OCI-LY7 (cell line): ENCODE results near the gene FGD3. TPM values are rescaled to one million over a fixed set of nuclear protein-coding genes. Genes with fewer than 3 reads are reported as not detected.

Experiments
- BruUV-seq: library from RNA; stranded (reverse); fragments of 400-500 nt; replicated peaks from 2 replicates; lab custom pipeline; 2021; lab: Mats Ljungman, UMichigan
- CTCF ChIA-PET: fragments of 300-600 bp; sonication (Branson Sonifier 250); formaldehyde crosslinking; loops from one replicate; lab custom pipeline; 2022; ENCODE audit warnings: antibody characterized with exemption; ENCODE audit not compliant: unreplicated experiment; lab: Charles Lee
- POLR2A ChIA-PET: fragments of 300-600 bp; sonication (Branson Sonifier 250); formaldehyde crosslinking; loops from one replicate; lab custom pipeline; 2022; ENCODE audit warnings: antibody characterized with exemption; lab: Charles Lee
- DNase-seq: peaks from one replicate; pipeline ENCODE4 v3.0.0-alpha.2; 2015; ENCODE audit warnings: low spot score
- H2AFZ ChIP-seq: fragments of 200-600 bp; sonication (generic), shearing (Covaris generic); 2 replicates; pipeline ENCODE4 v1.6.1; 2014; ENCODE audit warnings: mild to moderate bottlenecking, antibody characterized with exemption, low read length, moderate library complexity
- H3K27ac ChIP-seq: fragments of 200-600 bp; sonication (generic); 2 replicates; pipeline ENCODE4 v1.5.1; 2014; ENCODE audit warnings: mixed run types, low read depth, mild to moderate bottlenecking, moderate library complexity, low read length, inconsistent platforms; ENCODE audit not compliant: poor library complexity, severe bottlenecking
- H3K36me3 ChIP-seq: fragments of 200-600 bp; sonication (generic); 2 replicates; pipeline ENCODE4 v1.6.1; 2014; ENCODE audit warnings: mild to moderate bottlenecking, antibody characterized with exemption, low read length, moderate library complexity, mixed read lengths; ENCODE audit not compliant: insufficient read depth
- H3K4me1 ChIP-seq: fragments of 200-600 bp; sonication (generic); 2 replicates; pipeline ENCODE4 v1.5.1; 2014; ENCODE audit warnings: mild to moderate bottlenecking, low read length; ENCODE audit not compliant: insufficient read depth, poor library complexity, severe bottlenecking
- H3K4me2 ChIP-seq: fragments of 200-600 bp; sonication (generic); 2 replicates; pipeline ENCODE4 v1.6.1; 2014; ENCODE audit warnings: mild to moderate bottlenecking, low read length
- H3K4me3 ChIP-seq: fragments of 200-600 bp; sonication (generic); 2 replicates; pipeline ENCODE4 v1.5.1; 2014; ENCODE audit warnings: mild to moderate bottlenecking, low read depth, low read length; ENCODE audit not compliant: poor library complexity, severe bottlenecking
- H3K79me2 ChIP-seq: fragments of 200-600 bp; sonication (generic); 2 replicates; pipeline ENCODE4 v1.6.1; 2016; ENCODE audit warnings: low read depth, mild to moderate bottlenecking, low read length, moderate library complexity, mixed read lengths; ENCODE audit not compliant: insufficient read depth
- H3K9me2 ChIP-seq: fragments of 200-600 bp; sonication (generic); 2 replicates; pipeline ENCODE4 v1.6.1; 2016; ENCODE audit warnings: mild to moderate bottlenecking, low read length, mixed read lengths; ENCODE audit not compliant: insufficient read depth
- H3K9me3 ChIP-seq: fragments of 200-600 bp; sonication (generic); 2 replicates; pipeline ENCODE4 v1.6.1; 2014; ENCODE audit warnings: mild to moderate bottlenecking, mixed run types, low read length, mixed read lengths
- H4K20me1 ChIP-seq: fragments of 200-600 bp; sonication (generic); 2 replicates; pipeline ENCODE4 v1.6.1; 2014; ENCODE audit warnings: mild to moderate bottlenecking, antibody characterized with exemption, low read length, moderate library complexity, mixed read lengths; ENCODE audit not compliant: insufficient read depth
- CTCF ChIP-seq: fragments of 200-600 bp; sonication (generic); conservative IDR thresholded peaks from 2 replicates; pipeline ENCODE4 v1.5.1; 2014; ENCODE audit warnings: mild to moderate bottlenecking, antibody characterized with exemption, low read length, moderate library complexity, mixed read lengths
- EZH2phosphoT487 ChIP-seq: fragments of 200-600 bp; sonication (generic); IDR thresholded peaks from 2 replicates; pipeline ENCODE4 v1.6.1; 2018; ENCODE audit warnings: low read depth, borderline replicate concordance, mild to moderate bottlenecking, mixed run types, antibody characterized with exemption, low read length, moderate library complexity, mixed read lengths
- intact Hi-C: fragments of 100-400 bp; cut with micrococcal nuclease; formaldehyde crosslinking; loops from one replicate; pipeline ENCODE4 v1.10.0; 2022; ENCODE audit not compliant: unreplicated experiment
- total RNA-seq, 2 experiments: library from RNA; depleted of rRNA in 1 of 2; stranded (reverse); fragments of >200 nt in 1 of 2; shearing (Covaris generic) in 1 of 2; gene quantifications; 2 replicates each; pipeline ENCODE4 v1.2.3, GENCODE V29; 2014 to 2022

Gene FGD3
- total RNA-seq, 2 experiments from 2014 or later: 22.1 to 22.9 TPM

GRCh38 chr9:92982130-92982529 is 34.8 kb downstream of the FGD3 start:
- peaks cover 59% of the 10 kb centered on the region for H3K36me3 ChIP-seq
- CTCF ChIA-PET: no interaction called here

GRCh38 chr9:92983984-92984589 is 36.8 kb downstream of the FGD3 start:
- TF ChIP-seq EZH2phosphoT487: no peak
- TF ChIP-seq CTCF: no peak
- Histone ChIP-seq H4K20me1 (no peaks in the 10 kb centered on the region), H3K27ac (no peak overlapping the region)

More at GRCh38 chr9:92982130-92982529, 34.8 kb downstream of the FGD3 start:
- peaks cover 43% of the 10 kb centered on the region for H3K9me3 ChIP-seq
- no peak overlapping the region for H3K4me3 ChIP-seq
- H3K4me2 ChIP-seq: no peak overlapping the region
- intact Hi-C loops: no loop called here
- no peaks in the 10 kb centered on the region for H4K20me1 ChIP-seq
- POLR2A ChIA-PET: interaction anchor here (0.6 to 0.9 kb wide), 2 partner anchors 17 to 22 kb away, joined by 3 read pairs; no protein-coding TSS in a partner anchor
- no TSS peak for BruUV-seq
- no peak overlapping the region for H3K27ac ChIP-seq
- no peak overlapping the region for H2AFZ ChIP-seq
- TF ChIP-seq CTCF (no peak), EZH2phosphoT487 (no peak)
- no peaks in the 10 kb centered on the region for H3K9me2 ChIP-seq
- peaks cover 2% of the 10 kb centered on the region for H3K4me1 ChIP-seq
- no peak for DNase-seq
- H3K79me2 ChIP-seq: no peaks in the 10 kb centered on the region

GRCh38 chr9:92984976-92985375 is 37.7 kb downstream of the FGD3 start:
- Histone ChIP-seq H3K9me3 (peaks cover 43% of the 10 kb centered on the region), H4K20me1 (no peaks in the 10 kb centered on the region)

More at GRCh38 chr9:92983984-92984589, 36.8 kb downstream of the FGD3 start:
- Histone ChIP-seq H2AFZ (no peak overlapping the region), H3K9me3 (peaks cover 43% of the 10 kb centered on the region), H3K4me3 (no peak overlapping the region), H3K36me3 (peaks cover 72% of the 10 kb centered on the region), H3K79me2 (no peaks in the 10 kb centered on the region), H3K4me2 (no peak overlapping the region), H3K9me2 (no peaks in the 10 kb centered on the region), H3K4me1 (no peaks in the 10 kb centered on the region)
- POLR2A ChIA-PET: interaction anchor here (0.6 kb wide), 1 partner anchor 12 kb away, joined by 3 read pairs; no protein-coding TSS in a partner anchor
- intact Hi-C loops: no loop called here
- BruUV-seq: no TSS peak
- DNase-seq: peak; percentile 71
- CTCF ChIA-PET: no interaction called here

More at GRCh38 chr9:92984976-92985375, 37.7 kb downstream of the FGD3 start:
- no peaks in the 10 kb centered on the region for H3K79me2 ChIP-seq
- no peak overlapping the region for H2AFZ ChIP-seq
- H3K36me3 ChIP-seq: peaks cover 64% of the 10 kb centered on the region
- intact Hi-C loops: no loop called here
- no TSS peak for BruUV-seq
- no peaks in the 10 kb centered on the region for H3K4me1 ChIP-seq
- no peaks in the 10 kb centered on the region for H3K9me2 ChIP-seq
- no peak overlapping the region for H3K4me2 ChIP-seq
- TF ChIP-seq EZH2phosphoT487: no peak
- TF ChIP-seq CTCF: no peak
- H3K4me3 ChIP-seq: no peak overlapping the region
- ChIA-PET CTCF (no interaction called here), POLR2A (interaction anchor here (0.6 kb wide), 1 partner anchor 12 kb away, joined by 3 read pairs; no protein-coding TSS in a partner anchor)
- no peak overlapping the region for H3K27ac ChIP-seq
- DNase-seq: no peak
